Ovary (tissue), 3 donors: ENCODE measurements around the gene ITSN2.

Source experiments
- CTCF ChIP-seq, 3 donors: fragments of 450-650 bp in 2 of 3; fragments of 200-600 bp in 1 of 3; IDR thresholded peaks; one replicate each; pipeline versions ENCODE4 v1.5.1 to v1.8.0; 2016 to 2022; ENCODE audit warnings: antibody characterized with exemption in 3 of 3, mild to moderate bottlenecking in 1 of 3
- EP300 ChIP-seq: sonication (generic); formaldehyde crosslinking; IDR thresholded peaks from one replicate; pipeline ENCODE4 v1.6.1; 2017; ENCODE audit warnings: antibody characterized with exemption
- POLR2A ChIP-seq: fragments of 450-650 bp; IDR thresholded peaks from one replicate; pipeline ENCODE4 v1.6.1; 2017; ENCODE audit warnings: antibody characterized with exemption, mild to moderate bottlenecking, moderate library complexity
- donor health status: DM: no; HTN: no; CAD: no.

DNA sequence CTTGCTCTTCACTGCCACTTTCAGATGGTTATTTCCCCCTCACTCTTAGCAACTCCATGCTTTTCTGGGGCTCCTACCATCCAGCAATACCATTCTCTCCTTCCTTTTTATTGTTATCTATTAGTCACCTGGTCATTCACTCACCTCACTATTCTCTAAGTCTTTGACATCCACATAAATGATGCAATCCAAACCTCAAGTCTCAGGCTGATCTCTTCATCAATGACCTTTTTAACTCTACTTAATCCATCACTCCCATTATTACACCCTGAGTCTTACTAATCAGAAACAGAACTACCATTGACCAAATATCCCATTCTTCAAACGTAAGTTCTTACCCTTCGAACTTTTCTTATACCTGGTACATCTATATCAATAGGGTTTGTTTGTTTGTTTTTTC is 79.7 kb downstream of the ITSN2 start:
- TF ChIP-seq CTCF (IDR thresholded peaks at IDR 0.05) (no peak), POLR2A (no peak), EP300 (no peak)
